Measurements from ENCODE around the gene CDH4.
"Not testable (repeated sequence)": the region's sequence is repeated elsewhere in the genome, so short reads cannot be mapped to it uniquely, and the experiment has no call there.

The CDH4 gene

DNA sequence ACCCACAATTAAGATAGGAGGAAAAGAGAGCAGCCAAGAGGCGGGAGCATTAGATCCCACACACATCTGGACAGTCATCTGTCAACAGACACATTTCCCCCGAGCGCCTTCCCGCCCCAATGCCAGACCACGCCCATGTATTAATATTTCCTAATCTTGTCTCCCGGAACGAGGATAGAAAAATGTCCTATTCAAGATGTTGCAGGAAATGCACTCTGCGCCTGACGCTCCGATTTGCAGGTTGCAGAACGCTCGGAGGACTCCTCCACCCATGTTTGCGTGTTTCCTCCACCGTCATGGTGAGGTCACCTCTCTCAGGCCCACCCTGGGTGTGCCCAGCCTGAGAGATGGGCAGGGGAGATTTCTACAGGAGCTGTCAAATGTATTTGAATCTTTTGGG is 598.4 kb downstream of the CDH4 start:
- DNase-seq (ENCODE audit: low spot score), result no peak

- no peak for DNase-seq (ENCODE audit: low spot score)
These were observed 599.2 kb downstream of the CDH4 start for GRCh38 chr20:61850926-61851900.

GRCh38 chr20:61852268-61853072 is 600.4 kb downstream of the CDH4 start:
- no peak for DNase-seq (ENCODE audit: low spot score)

- no peak for DNase-seq (ENCODE audit: low spot score)
These were observed 601.3 kb downstream of the CDH4 start for GRCh38 chr20:61853073-61854005.

DNA sequence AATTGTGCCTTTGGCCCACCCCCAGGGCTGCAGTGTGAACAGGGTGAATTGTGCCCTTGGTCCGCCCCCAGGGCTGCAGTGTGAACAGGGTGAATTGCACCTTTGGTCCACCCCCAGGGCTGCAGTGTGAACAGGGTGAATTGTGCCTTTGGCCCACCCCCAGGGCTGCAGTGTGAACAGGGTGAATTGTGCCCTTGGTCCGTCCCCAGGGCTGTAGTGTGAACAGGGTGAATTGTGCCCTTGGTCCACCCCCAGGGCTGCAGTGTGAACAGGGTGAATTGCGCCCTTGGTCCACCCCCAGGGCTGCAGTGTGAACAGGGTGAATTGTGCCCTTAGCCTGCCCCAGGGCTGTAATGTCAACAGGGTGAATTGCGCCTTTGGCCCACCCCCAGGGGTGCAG is 602.5 kb downstream of the CDH4 start:
- not testable (repeated sequence) for DNase-seq (ENCODE audit: low spot score)

DNA sequence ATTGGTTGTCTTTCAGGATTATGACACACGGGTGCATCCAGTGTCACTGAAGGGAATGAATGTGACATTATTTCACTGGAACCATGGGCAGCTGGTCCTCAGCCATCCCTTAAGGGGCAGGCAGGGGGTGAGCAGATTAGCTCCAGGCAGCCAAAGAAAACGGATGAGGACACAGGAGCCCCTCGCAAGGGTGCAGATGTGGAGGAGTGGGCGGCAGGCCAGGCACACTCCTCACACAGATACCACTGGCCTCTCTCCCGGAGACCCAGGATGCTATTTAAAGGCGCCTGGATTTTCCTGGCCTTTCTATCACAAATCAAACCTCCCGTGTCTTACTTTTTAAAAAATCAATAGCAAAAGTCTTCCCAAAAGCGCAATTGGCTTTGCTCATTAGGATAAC is 603.2 kb downstream of the CDH4 start:
- DNase-seq (ENCODE audit: low spot score), result no peak

DNA sequence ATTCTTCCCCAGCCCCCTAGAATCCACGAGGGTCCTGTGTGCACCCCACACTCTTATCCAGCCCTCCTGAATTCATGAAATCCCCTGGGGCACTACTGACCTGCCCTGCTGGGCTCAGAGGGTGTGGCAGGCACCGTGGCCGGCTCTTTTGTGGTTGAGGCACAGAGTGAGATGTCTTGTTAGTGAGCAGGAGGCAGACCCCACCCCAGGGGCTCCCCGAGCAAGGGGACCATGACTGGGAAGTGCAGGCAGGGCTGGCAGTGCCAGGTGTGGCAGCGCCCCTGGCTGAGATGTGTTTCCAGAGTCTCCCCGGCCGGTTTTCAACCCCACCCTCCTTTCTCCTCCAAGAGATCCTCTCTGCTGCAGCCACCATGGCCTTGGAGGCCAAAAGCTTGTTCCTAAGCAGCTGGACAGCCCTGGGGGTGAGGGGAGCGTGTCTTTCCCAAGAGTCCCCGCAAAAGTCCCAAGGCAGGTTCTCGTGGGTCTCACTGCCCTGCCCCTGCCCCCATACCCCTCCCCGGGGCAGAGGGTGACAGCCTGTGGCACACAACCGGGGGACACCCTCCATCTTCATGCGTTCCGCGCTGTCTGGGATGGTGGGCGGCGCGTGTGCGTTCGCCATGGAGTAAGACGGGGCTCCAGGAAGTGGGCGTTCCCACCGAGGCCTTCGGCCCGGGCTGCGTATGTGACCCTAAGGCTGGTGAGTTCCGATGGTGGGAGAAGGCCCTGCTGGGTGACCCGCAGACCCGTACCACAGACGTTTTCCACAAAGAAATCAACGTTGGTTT is 604.8 kb downstream of the CDH4 start:
- DNase-seq (ENCODE audit: low spot score), result no peak

DNA sequence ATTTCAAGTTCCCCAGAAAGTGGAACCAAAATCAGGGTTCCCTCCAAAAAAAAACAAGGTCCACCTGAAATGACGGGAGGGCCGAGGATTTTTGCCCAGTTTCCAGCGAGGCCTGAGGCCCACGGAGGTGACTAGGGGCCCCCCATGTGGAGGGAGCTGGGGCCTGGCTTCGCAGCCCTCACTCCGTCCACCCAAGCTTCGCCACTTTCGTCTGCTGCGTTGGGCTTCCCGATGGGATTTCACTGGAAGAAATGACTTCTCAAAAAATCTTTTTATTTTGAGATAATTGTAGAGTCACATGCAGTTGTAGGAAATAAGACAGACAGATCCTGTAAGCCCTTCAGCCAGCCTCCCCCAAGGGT is 605.3 kb downstream of the CDH4 start:
- no peak for DNase-seq (ENCODE audit: low spot score)

DNA sequence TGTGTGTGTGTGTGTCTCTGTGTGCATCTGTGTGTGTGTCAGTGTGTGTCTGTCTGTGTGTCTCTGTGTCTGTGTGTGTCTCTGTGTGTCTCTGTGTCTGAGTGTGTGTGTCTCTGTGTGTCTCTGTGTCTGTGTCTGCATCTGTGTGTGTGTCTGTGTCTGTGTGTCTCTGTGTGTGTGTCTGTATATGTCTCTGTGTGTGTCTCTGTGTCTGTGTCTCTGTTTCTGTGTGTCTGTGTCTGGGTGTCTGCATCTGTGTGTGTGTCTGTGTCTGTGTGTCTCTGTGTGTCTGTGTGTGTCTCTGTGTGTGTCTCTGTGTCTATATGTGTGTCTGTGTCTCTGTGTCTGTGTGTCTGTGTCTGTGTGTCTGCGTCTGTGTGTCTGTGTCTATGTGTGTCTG is 605.8 kb downstream of the CDH4 start:
- DNase-seq (ENCODE audit: low spot score), result no peak

GRCh38 chr20:61859767-61860166 is 607.7 kb downstream of the CDH4 start:
- no peak for DNase-seq (ENCODE audit: low spot score)

GRCh38 chr20:61860260-61860987 is 608.4 kb downstream of the CDH4 start:
- no peak for DNase-seq (ENCODE audit: low spot score)

GRCh38 chr20:61861054-61861841 is 609.2 kb downstream of the CDH4 start:
- DNase-seq (ENCODE audit: low spot score), result peak; percentile 54

GRCh38 chr20:61861858-61862257 is 609.8 kb downstream of the CDH4 start:
- DNase-seq (ENCODE audit: low spot score), result no peak

GRCh38 chr20:61862881-61863280 is 610.8 kb downstream of the CDH4 start:
- DNase-seq (ENCODE audit: low spot score), result no peak

- no peak for DNase-seq (ENCODE audit: low spot score)
These were observed 612.4 kb downstream of the CDH4 start for GRCh38 chr20:61864481-61864880.

- DNase-seq (ENCODE audit: low spot score), result no peak
These were observed 613.3 kb downstream of the CDH4 start for GRCh38 chr20:61865353-61865752.

DNA sequence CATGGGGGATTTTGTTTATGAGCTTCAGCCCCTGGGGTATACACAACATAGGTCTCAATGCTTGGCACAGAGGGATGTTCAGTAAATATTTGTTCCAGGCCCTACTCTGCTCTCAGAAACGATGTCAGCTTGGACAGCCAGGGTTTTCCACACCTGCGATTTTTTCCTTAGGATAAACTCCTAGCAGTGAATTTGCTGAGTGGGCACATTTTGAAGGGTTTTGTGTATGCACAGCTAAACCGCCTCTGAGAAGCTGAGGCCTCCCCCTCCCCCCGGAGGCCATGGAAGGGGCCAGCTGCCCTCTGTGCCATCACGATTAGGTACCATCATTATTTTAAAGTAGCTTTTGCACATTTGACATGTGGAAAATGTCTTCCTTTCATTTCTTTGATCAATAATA is 614.1 kb downstream of the CDH4 start:
- no peak for DNase-seq (ENCODE audit: low spot score)

- no peak for DNase-seq (ENCODE audit: low spot score)
These were observed 615.9 kb downstream of the CDH4 start for GRCh38 chr20:61868006-61868405.

GRCh38 chr20:61868466-61869090 is 616.5 kb downstream of the CDH4 start:
- DNase-seq (ENCODE audit: low spot score), result no peak
